HL-60 (cell line): ENCODE data around the gene LSG1.

Experiments used
- GABPA ChIP-seq: IDR thresholded peaks from 2 replicates; pipeline ENCODE4 v1.6.1; 2012; ENCODE audit warnings: low read depth
- POLR2AphosphoS5 ChIP-seq: IDR thresholded peaks from 2 replicates; pipeline ENCODE4 v1.6.1; 2012; ENCODE audit warnings: low read depth
- TF ChIP-seq, protein P1 (sequence below): IDR thresholded peaks from one replicate; pipeline ENCODE4 v1.5.1; 2011; ENCODE audit warnings: low read length, control low read depth, inconsistent platforms; ENCODE audit not compliant: insufficient read depth
- TF ChIP-seq, protein P2 (sequence below): IDR thresholded peaks from 2 replicates; pipeline ENCODE4 v1.6.1; 2012; ENCODE audit warnings: low read depth; ENCODE audit not compliant: insufficient replicate concordance

DNA sequence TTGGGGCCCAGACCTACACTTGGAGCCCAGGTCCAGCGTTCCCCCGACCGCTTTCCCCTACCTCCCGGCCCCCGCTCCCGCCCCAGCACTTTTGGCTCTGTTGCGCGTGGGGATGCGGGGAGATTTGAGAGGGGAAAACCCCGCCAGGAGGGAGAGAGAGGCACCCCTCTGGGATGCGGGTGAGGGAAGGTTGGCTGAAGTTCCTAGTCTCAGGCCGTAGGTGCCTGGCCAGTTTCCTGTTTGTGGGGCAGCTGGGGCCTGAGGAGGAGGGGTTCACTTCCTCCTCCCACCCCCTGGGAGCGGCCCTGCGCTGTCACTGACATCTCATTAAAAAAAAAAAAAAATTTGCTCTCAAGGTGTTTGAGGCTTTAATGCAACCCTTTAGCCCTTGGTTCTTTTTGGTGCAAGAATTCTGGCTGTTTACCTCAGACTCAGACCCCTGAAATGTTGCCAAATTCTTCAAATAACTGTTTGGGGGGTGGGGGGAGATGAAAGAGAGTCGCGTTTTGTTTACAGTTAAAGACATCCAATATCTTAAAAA, 16.3 kb upstream of the LSG1 start:
- TF ChIP-seq, protein P1, sequence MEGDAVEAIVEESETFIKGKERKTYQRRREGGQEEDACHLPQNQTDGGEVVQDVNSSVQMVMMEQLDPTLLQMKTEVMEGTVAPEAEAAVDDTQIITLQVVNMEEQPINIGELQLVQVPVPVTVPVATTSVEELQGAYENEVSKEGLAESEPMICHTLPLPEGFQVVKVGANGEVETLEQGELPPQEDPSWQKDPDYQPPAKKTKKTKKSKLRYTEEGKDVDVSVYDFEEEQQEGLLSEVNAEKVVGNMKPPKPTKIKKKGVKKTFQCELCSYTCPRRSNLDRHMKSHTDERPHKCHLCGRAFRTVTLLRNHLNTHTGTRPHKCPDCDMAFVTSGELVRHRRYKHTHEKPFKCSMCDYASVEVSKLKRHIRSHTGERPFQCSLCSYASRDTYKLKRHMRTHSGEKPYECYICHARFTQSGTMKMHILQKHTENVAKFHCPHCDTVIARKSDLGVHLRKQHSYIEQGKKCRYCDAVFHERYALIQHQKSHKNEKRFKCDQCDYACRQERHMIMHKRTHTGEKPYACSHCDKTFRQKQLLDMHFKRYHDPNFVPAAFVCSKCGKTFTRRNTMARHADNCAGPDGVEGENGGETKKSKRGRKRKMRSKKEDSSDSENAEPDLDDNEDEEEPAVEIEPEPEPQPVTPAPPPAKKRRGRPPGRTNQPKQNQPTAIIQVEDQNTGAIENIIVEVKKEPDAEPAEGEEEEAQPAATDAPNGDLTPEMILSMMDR = no peak
- TF ChIP-seq POLR2AphosphoS5 (no peak), GABPA (0 out of 2 replicates have a peak, but pooled peaks have one; percentile 12)
- TF ChIP-seq, protein P2, sequence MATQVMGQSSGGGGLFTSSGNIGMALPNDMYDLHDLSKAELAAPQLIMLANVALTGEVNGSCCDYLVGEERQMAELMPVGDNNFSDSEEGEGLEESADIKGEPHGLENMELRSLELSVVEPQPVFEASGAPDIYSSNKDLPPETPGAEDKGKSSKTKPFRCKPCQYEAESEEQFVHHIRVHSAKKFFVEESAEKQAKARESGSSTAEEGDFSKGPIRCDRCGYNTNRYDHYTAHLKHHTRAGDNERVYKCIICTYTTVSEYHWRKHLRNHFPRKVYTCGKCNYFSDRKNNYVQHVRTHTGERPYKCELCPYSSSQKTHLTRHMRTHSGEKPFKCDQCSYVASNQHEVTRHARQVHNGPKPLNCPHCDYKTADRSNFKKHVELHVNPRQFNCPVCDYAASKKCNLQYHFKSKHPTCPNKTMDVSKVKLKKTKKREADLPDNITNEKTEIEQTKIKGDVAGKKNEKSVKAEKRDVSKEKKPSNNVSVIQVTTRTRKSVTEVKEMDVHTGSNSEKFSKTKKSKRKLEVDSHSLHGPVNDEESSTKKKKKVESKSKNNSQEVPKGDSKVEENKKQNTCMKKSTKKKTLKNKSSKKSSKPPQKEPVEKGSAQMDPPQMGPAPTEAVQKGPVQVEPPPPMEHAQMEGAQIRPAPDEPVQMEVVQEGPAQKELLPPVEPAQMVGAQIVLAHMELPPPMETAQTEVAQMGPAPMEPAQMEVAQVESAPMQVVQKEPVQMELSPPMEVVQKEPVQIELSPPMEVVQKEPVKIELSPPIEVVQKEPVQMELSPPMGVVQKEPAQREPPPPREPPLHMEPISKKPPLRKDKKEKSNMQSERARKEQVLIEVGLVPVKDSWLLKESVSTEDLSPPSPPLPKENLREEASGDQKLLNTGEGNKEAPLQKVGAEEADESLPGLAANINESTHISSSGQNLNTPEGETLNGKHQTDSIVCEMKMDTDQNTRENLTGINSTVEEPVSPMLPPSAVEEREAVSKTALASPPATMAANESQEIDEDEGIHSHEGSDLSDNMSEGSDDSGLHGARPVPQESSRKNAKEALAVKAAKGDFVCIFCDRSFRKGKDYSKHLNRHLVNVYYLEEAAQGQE = no peak
